Breast epithelium (tissue), 4 donors: ENCODE measurements around the gene ROBO2. TPM values are rescaled to one million over a fixed set of nuclear protein-coding genes. Genes with fewer than 3 reads are reported as not detected.
A peak's percentile ranks its signal among the peaks of the same experiment; 100 is the strongest.

Experiments
- DNase-seq, 2 donors: peaks; one replicate each; pipeline ENCODE4 v3.0.0-alpha.2; 2019; ENCODE audit warnings: low spot score in 2 of 2
- H3K27ac ChIP-seq, 2 donors: fragments of 200-600 bp; sonication (generic) in 1 of 2; one replicate each; pipeline ENCODE4 v1.5.1; 2016 to 2019; ENCODE audit warnings: mild to moderate bottlenecking in 1 of 2
- H3K27me3 ChIP-seq, 2 donors: fragments of 200-600 bp; sonication (generic) in 1 of 2; one replicate each; pipeline versions ENCODE4 v1.5.1 to v1.6.0; 2017 to 2019; ENCODE audit warnings: control low read depth in 1 of 2, mild to moderate bottlenecking in 1 of 2
- H3K36me3 ChIP-seq: fragments of 200-600 bp; one replicate; pipeline ENCODE4 v1.5.1; 2019
- H3K4me1 ChIP-seq, 2 donors: fragments of 200-600 bp; sonication (generic); one replicate each; pipeline ENCODE4 v1.5.1; 2016 to 2019; ENCODE audit warnings: control low read depth in 1 of 2
- H3K4me3 ChIP-seq, 3 donors: fragments of 200-600 bp; sonication (generic); 1 replicate in 2 of 3; 2 replicates in 1 of 3; pipeline ENCODE4 v1.5.1; 2016 to 2019; ENCODE audit warnings: mild to moderate bottlenecking in 3 of 3, moderate library complexity in 2 of 3
- H3K9me3 ChIP-seq, 2 donors: fragments of 200-600 bp; sonication (generic) in 1 of 2; one replicate each; pipeline ENCODE4 v1.5.1; 2016 to 2019; ENCODE audit warnings: control low read depth in 1 of 2
- CTCF ChIP-seq, 3 donors: fragments of 450-650 bp; IDR thresholded peaks; one replicate each; pipeline ENCODE4 v1.5.1; 2016 to 2017; ENCODE audit warnings: antibody characterized with exemption in 3 of 3, mild to moderate bottlenecking in 3 of 3, moderate library complexity in 3 of 3
- POLR2A ChIP-seq: fragments of 450-650 bp; IDR thresholded peaks from one replicate; pipeline ENCODE4 v1.6.1; 2016; ENCODE audit warnings: antibody characterized with exemption, mild to moderate bottlenecking, moderate library complexity
- POLR2AphosphoS5 ChIP-seq, 3 donors: sonication (generic); formaldehyde crosslinking; IDR thresholded peaks; one replicate each; pipeline ENCODE4 v1.6.1; 2017; ENCODE audit warnings: antibody characterized with exemption in 3 of 3
- intact Hi-C: fragments of 100-400 bp; cut with DNase I; formaldehyde crosslinking; loops from one replicate; pipeline ENCODE4 v1.15.1; 2023; ENCODE audit warnings: low total_unique reads
- total RNA-seq, 3 donors: library from RNA; depleted of rRNA; stranded (reverse); fragments of >200 nt; gene quantifications; one replicate each; pipeline ENCODE4 v1.1.0, GENCODE V29; 2016

ROBO2 gene
- total RNA-seq, 3 donors from 2014 or later: 0.98 to 1.4 (median 1.3) TPM

- H3K36me3 ChIP-seq: no peaks in the 10 kb centered on the region
- no peak for DNase-seq
- TF ChIP-seq POLR2A (no peak), CTCF (IDR thresholded peaks at IDR 0.05) (no peak), POLR2AphosphoS5 (IDR thresholded peaks at IDR 0.05) (no peak)
- H3K27me3 ChIP-seq: no peaks in the 10 kb centered on the region
- H3K9me3 ChIP-seq: no peaks in the 10 kb centered on the region
- H3K4me3 ChIP-seq: no peak overlapping the region
- H3K4me1 ChIP-seq: no peaks in the 10 kb centered on the region
- intact Hi-C loops: no loop called here
- no peak overlapping the region for H3K27ac ChIP-seq
Measured at GRCh38 chr3:77606372-77606771, 566.5 kb downstream of the ROBO2 start.

- no peak for DNase-seq
Measured at GRCh38 chr3:77618686-77619085, 578.8 kb downstream of the ROBO2 start.

GRCh38 chr3:77620009-77620408 lies 580.1 kb downstream of the ROBO2 start:
- intact Hi-C loops: no loop called here
- no peak for TF ChIP-seq CTCF (IDR thresholded peaks at IDR 0.05)
- no peak for TF ChIP-seq POLR2A
- no peak for TF ChIP-seq POLR2AphosphoS5 (IDR thresholded peaks at IDR 0.05)
- H3K36me3 ChIP-seq: no peaks in the 10 kb centered on the region

More at GRCh38 chr3:77618686-77619085, 578.8 kb downstream of the ROBO2 start:
- TF ChIP-seq CTCF (IDR thresholded peaks at IDR 0.05) (no peak), POLR2AphosphoS5 (IDR thresholded peaks at IDR 0.05) (no peak), POLR2A (no peak)
- Histone ChIP-seq H3K9me3 (no peaks in the 10 kb centered on the region), H3K4me3 (no peak overlapping the region), H3K27me3 (no peaks in the 10 kb centered on the region), H3K27ac (no peak overlapping the region), H3K36me3 (no peaks in the 10 kb centered on the region), H3K4me1 (no peaks in the 10 kb centered on the region)
- intact Hi-C loops: loop anchor here (2.0 kb wide), 1 partner anchor 48 kb away; no protein-coding TSS in a partner anchor

GRCh38 chr3:77623500-77623899 lies 583.6 kb downstream of the ROBO2 start:
- Histone ChIP-seq H3K4me1 (no peaks in the 10 kb centered on the region), H3K9me3 (no peaks in the 10 kb centered on the region), H3K27ac (no peak overlapping the region), H3K36me3 (no peaks in the 10 kb centered on the region), H3K27me3 (no peaks in the 10 kb centered on the region), H3K4me3 (no peak overlapping the region)
- DNase-seq: no peak
- no peak for TF ChIP-seq POLR2A
- no peak for TF ChIP-seq CTCF (IDR thresholded peaks at IDR 0.05)
- TF ChIP-seq POLR2AphosphoS5 (IDR thresholded peaks at IDR 0.05): no peak
- intact Hi-C loops: no loop called here

More at GRCh38 chr3:77620009-77620408, 580.1 kb downstream of the ROBO2 start:
- no peak for DNase-seq
- Histone ChIP-seq H3K9me3 (no peaks in the 10 kb centered on the region), H3K27me3 (no peaks in the 10 kb centered on the region), H3K27ac (peak overlapping the region in 1 of 2 donors; percentile 38), H3K4me3 (no peak overlapping the region), H3K4me1 (no peaks in the 10 kb centered on the region)

DNA sequence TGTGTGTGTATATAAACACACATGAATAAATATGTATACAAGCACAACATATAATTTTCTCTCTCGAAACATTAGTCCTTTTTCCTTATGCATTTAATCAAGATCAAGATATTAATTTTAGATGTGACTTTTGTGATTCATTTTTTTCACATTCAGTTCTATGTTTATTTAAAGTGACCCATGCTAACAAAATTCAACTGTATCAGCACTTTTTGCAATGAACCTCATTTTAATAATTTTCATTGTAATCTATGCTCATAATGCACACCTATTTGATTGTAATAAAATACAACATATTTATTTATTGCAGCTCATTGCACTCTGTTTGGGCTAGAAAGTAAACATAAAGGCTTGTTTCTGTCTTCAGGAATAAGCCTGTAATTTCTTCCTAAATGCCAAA lies 586.3 kb downstream of the ROBO2 start:
- intact Hi-C loops: no loop called here
- Histone ChIP-seq H3K4me1 (no peaks in the 10 kb centered on the region), H3K27me3 (no peaks in the 10 kb centered on the region), H3K27ac (no peak overlapping the region), H3K9me3 (no peaks in the 10 kb centered on the region), H3K4me3 (no peak overlapping the region), H3K36me3 (no peaks in the 10 kb centered on the region)
- no peak for DNase-seq
- TF ChIP-seq POLR2A (no peak), POLR2AphosphoS5 (IDR thresholded peaks at IDR 0.05) (no peak), CTCF (IDR thresholded peaks at IDR 0.05) (no peak)
